Heart right ventricle (tissue), 16 donors: ENCODE data around the gene ZNHIT2. TPM values are rescaled to one million over a fixed set of nuclear protein-coding genes. Genes with fewer than 3 reads are reported as not detected.

Experiments used
- ATAC-seq, 8 donors: fragments of 200-7000 bp; cut with Tn5 transposase; one replicate each; pipeline ENCODE4 v1.9.1; 2020; ENCODE audit warnings: mild to moderate bottlenecking in 8 of 8, moderate library complexity in 8 of 8, moderate number of reproducible peaks in 1 of 8
- DNase-seq, 2 donors: peaks; one replicate each; pipeline ENCODE4 v3.0.0-alpha.2; 2020
- H3K27ac ChIP-seq, 10 donors: fragments of 200-600 bp; sonication (generic) in 2 of 10; one replicate each; pipeline versions ENCODE4 v1.5.0 to v1.8.0; 2020 to 2022; ENCODE audit warnings: mild to moderate bottlenecking in 3 of 10
- H3K27me3 ChIP-seq, 7 donors: fragments of 200-600 bp; one replicate each; pipeline ENCODE4 v1.8.0; 2021 to 2022; ENCODE audit warnings: mild to moderate bottlenecking in 2 of 7
- H3K36me3 ChIP-seq, 9 donors: fragments of 200-600 bp; sonication (generic) in 1 of 9; one replicate each; pipeline versions ENCODE4 v1.5.0 to v1.8.0; 2020 to 2022; ENCODE audit warnings: mild to moderate bottlenecking in 2 of 9
- H3K4me1 ChIP-seq, 9 donors: fragments of 200-600 bp; sonication (generic) in 1 of 9; one replicate each; pipeline versions ENCODE4 v1.5.0 to v1.8.0; 2020 to 2022; ENCODE audit warnings: mild to moderate bottlenecking in 4 of 9
- H3K4me3 ChIP-seq, 10 donors: fragments of 200-600 bp; sonication (generic) in 2 of 10; one replicate each; pipeline versions ENCODE4 v1.5.0 to v1.8.0; 2020 to 2022; ENCODE audit warnings: mild to moderate bottlenecking in 7 of 10, moderate library complexity in 2 of 10
- H3K9me3 ChIP-seq, 11 donors: fragments of 200-600 bp in 10 of 11; sonication (generic) in 2 of 11; one replicate each; pipeline versions ENCODE4 v1.5.0 to v1.8.0; 2013 to 2022; ENCODE audit warnings: mild to moderate bottlenecking in 2 of 11, control low read depth in 1 of 11, moderate library complexity in 1 of 11
- WGBS, 2 donors: extraction: QIAGEN DNeasy Blood & Tissue Kit; methylation state at CpG; one replicate each; pipeline ENCODE4 v1.1.7; 2013; ENCODE audit warnings: inconsistent platforms in 1 of 2; 5-methylcytosine and 5-hydroxymethylcytosine counted together
- intact Hi-C, 10 donors: fragments of 100-400 bp; cut with DNase I; formaldehyde crosslinking; loops; one replicate each; pipeline versions ENCODE4 v1.11.1 to v1.14.2; 2022
- polyA plus RNA-seq, 2 donors: library from polyadenylated mRNA; stranded (reverse); fragments of 200-250 nt; gene quantifications; one replicate each; pipeline ENCODE4 v1.2.3, GENCODE V29; 2013
- total RNA-seq, 10 donors: library from RNA; stranded (reverse); fragmentation: NEBNext Ultra II Directional in 3 of 10; extraction: Animal tissue kit (Norgen Biotek cat#: 25700) in 3 of 10; gene quantifications; one replicate each; pipeline versions ENCODE4 v1.2.1 to v1.2.4, GENCODE V29; 2021 to 2023
- TF ChIP-seq, protein P1 (sequence below), 9 donors: fragments of 200-600 bp; sonication (generic) in 2 of 9; IDR thresholded peaks; one replicate each; pipeline versions ENCODE4 v1.5.0 to v1.8.0; 2021 to 2022; ENCODE audit warnings: antibody characterized with exemption in 9 of 9, mild to moderate bottlenecking in 5 of 9, moderate library complexity in 1 of 9
- donor health status: Arrhythmogenic right ventricular cardiomyopathy.
- donor health status: ischemic (EF 13 %, LVEDD 7.1; RV severe dilation, severe dysfunction).
- donor health status: healthy with polysubstance abuse.
- donor health status: DM: no; HTN: yes; CAD: no.
- donor health status: DM: no; HTN: no; CAD: no.
- donor health status: ischemic (EF 25% LVEDD 6.9; RV normal size, moderate dysfunction).
- donor health status: ischemic (EF 25% LVEDD 5.7; RV mildly dilated, moderate dysfunction).
- donor health status: healthy.
- donor health status: DM: yes; HTN: yes; CAD: no.
- donor health status: Ischemic cardiomyopathy.
- donor health status: ischemic (EF 35%, LVEDD 5.7; RV mildly dilated, moderate dysfunction).
- donor health status: nonischemic (EF 11% LVEDD 7.7; RV severe dilation, severe dysfunction).
- donor health status: DM: yes; HTN: yes; CAD: no.
- donor health status: PGD.
- donor health status: ischemic (EF 29% LVEDD 5.4; RV normal size, mild dysfunction).
- donor health status: nonischemic (EF 23%, LVEDD 6.1; RV moderate dilation, normal function).

ZNHIT2 gene
- total and polyA plus RNA-seq, 12 donors: 4.3 to 17.5 (median 6.6) TPM

DNA sequence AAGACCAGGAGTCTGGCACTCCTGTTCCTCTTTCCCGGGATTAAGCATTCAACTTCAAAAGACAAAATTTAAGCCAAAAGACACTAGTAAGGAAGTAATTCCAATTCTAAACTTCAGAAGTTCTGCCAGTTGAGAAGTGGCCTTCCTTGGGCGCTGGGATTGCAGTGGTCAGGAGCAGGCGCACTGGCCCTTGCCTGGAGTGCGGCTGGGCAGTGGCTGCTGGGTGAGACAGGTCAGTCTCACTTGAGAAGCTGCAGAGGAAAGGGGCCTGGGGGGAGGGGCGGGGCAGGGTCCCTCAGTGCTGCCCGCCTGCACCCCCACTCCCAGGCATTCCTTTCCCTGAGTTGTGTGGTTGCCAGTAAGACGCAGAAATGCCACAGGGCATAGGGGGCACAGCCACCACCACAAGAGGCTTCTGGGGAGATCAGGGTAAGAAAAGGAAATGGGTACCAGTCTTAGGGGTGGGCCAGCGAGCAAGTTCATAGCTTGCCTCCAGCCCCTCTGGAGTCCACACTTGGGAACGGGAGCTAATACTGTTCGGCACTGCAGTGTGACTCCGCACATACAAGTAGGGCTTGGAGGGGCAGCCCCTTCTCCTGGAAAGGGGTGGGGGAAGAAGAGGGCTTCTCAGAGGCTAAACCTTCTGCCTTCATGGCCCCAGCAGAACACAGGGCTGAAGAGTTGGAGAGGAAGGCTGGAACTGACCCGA, 10.1 kb upstream of the ZNHIT2 start:
- H3K27ac ChIP-seq: no peak overlapping the region
- peaks cover 7 to 89% (median 73%) of the 10 kb centered on the region in 9 donors for H3K36me3 ChIP-seq
- WGBS, 2 donors: 80 to 84% methylated on average over 12 of the region's 12 CpGs
- H3K27me3 ChIP-seq: no peaks in the 10 kb centered on the region
- H3K4me1 ChIP-seq: peaks cover 3 to 20% (median 12%) of the 10 kb centered on the region in 9 donors
- ATAC-seq: no peak
- no peak for DNase-seq
- intact Hi-C loops: no loop called here
- H3K4me3 ChIP-seq: no peak overlapping the region
- H3K9me3 ChIP-seq: no peaks in the 10 kb centered on the region
- TF ChIP-seq, protein P1, sequence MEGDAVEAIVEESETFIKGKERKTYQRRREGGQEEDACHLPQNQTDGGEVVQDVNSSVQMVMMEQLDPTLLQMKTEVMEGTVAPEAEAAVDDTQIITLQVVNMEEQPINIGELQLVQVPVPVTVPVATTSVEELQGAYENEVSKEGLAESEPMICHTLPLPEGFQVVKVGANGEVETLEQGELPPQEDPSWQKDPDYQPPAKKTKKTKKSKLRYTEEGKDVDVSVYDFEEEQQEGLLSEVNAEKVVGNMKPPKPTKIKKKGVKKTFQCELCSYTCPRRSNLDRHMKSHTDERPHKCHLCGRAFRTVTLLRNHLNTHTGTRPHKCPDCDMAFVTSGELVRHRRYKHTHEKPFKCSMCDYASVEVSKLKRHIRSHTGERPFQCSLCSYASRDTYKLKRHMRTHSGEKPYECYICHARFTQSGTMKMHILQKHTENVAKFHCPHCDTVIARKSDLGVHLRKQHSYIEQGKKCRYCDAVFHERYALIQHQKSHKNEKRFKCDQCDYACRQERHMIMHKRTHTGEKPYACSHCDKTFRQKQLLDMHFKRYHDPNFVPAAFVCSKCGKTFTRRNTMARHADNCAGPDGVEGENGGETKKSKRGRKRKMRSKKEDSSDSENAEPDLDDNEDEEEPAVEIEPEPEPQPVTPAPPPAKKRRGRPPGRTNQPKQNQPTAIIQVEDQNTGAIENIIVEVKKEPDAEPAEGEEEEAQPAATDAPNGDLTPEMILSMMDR (IDR thresholded peaks at IDR 0.05): no peak

DNA sequence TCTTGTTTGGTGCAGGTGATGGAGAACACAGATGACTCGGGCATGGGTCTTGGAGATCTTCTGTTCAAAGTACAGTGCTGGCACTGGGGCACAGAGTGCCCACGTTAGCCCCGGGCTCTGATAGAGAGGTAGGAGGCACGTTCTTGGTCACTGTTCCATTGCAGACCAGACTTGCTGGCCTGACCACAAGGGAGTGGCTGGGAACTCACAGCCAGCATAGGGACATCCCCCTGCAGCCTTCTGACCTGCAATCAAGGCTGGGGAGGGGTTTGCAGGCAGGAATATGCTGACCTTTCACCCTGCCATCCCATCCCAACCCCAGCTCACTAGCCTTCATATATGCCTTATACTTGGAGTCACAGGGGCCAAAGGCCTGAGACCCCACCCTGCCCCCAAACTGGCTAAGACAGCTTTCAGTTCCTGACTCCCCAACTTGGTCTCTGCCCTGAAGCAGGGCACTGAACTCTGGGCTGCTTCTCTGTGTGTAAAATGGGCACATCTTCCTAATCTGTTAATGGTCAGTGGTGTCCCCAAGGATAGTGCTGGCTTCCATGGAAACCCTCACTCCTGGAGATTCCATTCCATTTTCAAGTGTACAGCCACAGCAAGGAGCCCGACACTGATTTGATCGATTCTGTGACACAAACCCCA, 9.2 kb upstream of the ZNHIT2 start:
- intact Hi-C loops: no loop called here
- H3K4me3 ChIP-seq: no peak overlapping the region
- TF ChIP-seq, protein P1 (IDR thresholded peaks at IDR 0.05): no peak
- DNase-seq: no peak
- no peak for ATAC-seq
- no peaks in the 10 kb centered on the region for H3K9me3 ChIP-seq
- H3K36me3 ChIP-seq: peaks cover 7 to 80% (median 69%) of the 10 kb centered on the region in 9 donors
- 77 to 80% methylated on average over 6 of the region's 6 CpGs for WGBS, 2 donors
- H3K27me3 ChIP-seq: no peaks in the 10 kb centered on the region
- H3K4me1 ChIP-seq: peaks cover 0 to 17% (median 11%) of the 10 kb centered on the region in 9 donors
- H3K27ac ChIP-seq: no peak overlapping the region

DNA sequence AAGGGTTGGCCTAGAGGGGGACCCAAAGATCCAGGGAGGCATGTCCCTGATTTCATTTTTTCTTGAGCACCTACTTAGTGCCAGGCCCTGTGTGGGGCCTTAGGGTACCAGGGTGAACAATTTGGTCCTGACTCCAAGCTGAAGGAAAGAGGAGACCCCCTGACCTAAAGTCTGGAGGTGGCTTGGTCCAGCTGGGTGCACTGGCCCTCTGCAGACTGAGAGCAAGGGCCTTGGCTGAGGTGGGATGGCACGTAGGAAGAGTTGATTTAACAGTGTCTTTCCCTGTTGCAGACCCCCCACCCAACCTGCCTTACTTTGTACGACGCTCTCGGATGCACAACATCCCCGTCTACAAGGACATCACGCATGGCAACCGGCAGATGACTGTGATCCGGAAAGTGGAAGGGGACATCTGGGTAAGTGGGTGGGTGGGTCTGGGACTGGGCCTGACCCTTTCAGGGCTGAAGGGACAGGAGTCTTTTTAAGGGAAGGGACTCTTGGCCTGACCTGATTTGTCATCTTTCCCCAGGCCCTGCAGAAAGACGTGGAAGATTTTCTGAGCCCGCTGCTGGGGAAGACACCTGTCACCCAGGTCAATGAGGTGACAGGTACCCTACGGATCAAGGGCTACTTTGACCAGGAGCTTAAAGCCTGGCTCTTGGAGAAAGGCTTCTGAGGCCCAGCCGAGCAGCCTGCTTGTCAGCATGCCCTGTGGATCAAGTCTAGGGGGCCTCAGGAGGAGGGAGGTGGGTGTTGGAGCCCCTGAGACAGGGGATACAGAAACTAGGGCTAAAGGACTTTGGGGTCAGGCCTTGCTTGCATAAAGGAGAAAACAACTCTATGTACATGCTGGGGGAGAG, 7.9 kb upstream of the ZNHIT2 start:
- DNase-seq (no peak), ATAC-seq (no peak)
- Histone ChIP-seq H3K4me3 (no peak overlapping the region), H3K4me1 (peaks cover 3 to 28% (median 21%) of the 10 kb centered on the region in 9 donors), H3K36me3 (peaks cover 7 to 76% (median 61%) of the 10 kb centered on the region in 9 donors), H3K27ac (no peak overlapping the region), H3K9me3 (no peaks in the 10 kb centered on the region), H3K27me3 (no peaks in the 10 kb centered on the region)
- intact Hi-C loops: no loop called here
- TF ChIP-seq, protein P1 (IDR thresholded peaks at IDR 0.05): no peak
- WGBS, 2 donors: 89 to 90% methylated on average over 12 of the region's 12 CpGs
